NCI-H1417 treated with DMSO at 0.1 percent for 48 hours (cell line): ENCODE measurements around the gene RSPH9.

Experiments
- DNase-seq: peaks from one replicate; lab custom pipeline; 2025; lab: John Stamatoyannopoulos, UW

RSPH9 gene

DNA sequence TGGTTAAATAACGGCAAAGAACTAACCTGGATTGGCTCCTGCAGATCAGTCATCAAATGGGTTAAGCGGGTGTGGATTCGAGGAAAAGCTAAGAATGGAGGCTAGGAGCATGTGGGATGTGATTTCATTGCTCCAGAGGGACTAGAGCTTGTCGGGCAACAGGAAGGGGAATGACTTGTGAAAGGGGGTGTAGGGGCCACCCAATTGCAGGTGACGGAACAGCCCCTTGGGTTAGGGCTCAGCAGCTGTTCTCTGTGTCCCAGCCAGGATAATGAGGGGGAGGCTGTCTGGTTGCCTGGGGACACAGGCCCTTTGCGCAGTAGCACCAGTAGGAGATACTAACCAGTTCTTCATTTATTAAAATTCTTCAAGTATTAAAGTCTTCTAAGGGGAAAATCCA lies 67.7 kb downstream of the RSPH9 start:
- no peak for DNase-seq

DNA sequence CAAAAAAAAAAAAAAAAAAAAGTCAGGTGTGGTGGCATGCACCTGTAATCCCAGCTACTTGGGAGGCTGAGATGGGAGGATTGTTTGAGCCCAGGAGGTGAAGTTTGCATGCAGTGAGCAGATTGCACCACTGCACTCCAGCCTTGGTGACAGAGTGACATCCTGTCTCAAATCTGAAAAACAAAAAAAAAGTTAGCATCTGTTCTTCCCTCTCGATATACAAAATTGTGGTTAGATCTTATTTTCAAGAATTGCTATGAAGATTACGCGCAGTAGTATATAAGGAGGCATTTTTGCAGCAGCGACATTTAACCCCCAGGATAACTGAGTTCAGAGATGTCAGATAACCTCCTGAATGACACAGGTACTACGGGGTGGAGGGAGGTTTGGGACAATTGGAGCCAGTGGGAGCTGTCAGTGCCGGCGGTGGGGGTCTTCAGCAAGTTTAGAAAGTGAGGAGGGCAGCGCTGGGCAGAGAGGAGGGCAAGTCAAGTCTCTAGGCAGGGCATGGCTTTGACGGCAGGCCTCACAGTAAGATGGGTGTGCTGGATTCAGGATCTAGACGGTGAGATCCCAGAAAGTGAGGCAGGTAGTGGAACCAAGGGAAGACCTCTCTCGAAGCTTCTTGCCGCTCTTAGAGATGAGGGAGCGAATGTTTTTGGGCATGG lies 68.9 kb downstream of the RSPH9 start:
- DNase-seq = no peak

DNA sequence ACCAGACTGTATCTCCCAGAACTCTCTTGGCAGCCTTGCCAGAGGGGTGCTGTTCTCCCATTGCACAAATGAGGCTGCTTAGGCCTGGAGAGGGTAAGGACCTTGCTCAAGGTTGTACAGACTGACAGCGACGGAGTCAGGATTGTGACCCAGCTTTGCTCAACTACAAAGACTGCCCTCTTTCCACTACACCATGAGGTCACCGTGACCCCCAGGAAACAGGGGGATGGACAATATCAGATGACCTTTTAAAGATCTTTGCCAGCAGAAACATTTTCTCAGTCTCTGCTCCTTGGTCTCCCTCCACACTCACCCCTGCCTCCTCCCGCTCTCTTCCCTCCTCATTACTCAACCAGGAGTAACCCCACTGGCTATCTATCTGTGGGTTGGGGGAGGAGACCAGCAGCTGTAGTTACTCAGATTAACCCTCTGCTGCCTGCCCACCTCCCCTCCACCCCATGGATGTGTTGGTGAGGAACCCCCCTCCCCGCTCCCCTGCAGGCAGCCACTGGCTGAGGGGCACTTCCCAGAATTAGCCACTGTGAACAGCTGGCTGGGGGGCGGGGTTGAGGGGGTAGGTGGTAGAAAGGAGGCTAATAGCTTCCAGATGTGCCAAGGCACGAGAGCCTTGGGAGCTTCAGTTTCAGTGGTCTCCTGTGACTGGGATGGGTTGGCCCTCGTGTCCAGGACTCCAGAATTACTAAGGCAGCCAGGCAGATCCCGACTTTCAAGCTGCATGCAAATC lies 69.6 kb downstream of the RSPH9 start:
- no peak for DNase-seq

DNA sequence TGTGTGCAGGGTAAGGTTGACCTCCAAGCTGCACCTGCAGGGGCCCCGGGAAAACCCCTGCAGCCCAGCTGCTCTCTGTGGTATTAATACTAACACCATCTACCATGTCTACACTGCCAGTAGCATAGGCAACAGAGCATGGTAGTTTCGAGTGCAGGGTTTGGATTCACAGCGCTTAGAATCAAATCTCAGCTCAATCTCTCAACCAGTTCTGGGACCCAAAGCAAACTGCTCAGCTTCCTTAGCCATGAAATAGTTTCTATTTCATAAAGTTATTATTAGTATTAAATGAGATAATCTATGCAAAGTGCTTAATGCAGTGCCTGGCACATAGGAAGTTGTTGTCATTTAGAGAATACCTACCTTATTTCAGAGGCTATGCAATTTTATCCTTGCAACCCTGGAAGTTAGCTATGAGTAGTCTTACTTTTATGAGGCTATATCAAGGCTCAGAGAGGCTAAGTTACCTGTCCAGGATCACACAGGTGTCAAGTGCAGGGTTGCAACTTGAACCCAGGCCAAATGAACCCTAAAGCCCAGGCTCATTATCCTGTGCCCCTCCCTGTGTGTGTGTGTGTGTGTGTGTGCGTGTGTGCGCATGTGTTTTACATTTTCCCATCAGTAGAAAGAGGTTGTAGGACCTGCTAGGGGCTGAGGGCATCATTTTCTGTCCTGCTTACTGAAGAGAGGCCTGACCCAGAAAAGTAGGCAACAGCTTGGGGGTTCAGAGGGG lies 70.4 kb downstream of the RSPH9 start:
- DNase-seq = no peak

DNA sequence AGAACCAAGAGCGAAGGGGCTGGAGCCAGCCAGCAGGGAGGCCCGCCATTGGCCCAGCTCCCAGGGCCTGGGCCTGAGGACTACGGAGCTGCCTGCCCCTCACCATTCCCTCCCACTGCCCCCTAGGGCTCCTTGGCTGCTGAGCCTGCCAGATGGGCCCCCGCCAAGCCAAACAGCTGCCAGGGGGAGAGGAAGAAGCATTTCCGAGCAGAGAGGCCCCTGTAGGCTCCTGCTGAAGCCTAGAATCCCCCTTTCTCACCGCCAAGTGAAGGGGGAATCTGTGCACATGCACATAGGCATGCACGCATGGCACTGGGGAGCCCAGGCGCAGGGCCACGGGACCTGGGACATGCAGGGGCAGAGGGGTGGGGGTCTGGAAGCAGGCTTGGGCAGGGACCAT lies 71.3 kb downstream of the RSPH9 start:
- DNase-seq = no peak

DNA sequence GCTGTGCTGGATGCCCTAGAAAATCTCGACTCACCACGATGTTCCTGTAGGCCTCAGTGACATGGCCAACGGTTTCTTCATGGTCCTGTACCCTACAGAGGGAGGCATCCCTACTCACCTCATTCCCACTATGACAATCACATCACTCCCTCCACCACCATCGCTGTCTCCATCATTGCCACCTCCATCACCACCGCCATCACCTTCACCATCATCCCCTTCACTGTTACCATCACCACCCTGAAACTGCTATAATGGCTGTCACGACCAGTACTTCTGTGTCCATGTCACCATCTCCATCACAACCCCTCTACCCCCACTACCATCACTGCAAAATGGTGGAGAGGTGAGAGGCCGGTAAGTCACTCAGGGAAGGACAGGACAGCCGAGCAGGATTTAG lies 72.6 kb downstream of the RSPH9 start:
- DNase-seq = no peak

DNA sequence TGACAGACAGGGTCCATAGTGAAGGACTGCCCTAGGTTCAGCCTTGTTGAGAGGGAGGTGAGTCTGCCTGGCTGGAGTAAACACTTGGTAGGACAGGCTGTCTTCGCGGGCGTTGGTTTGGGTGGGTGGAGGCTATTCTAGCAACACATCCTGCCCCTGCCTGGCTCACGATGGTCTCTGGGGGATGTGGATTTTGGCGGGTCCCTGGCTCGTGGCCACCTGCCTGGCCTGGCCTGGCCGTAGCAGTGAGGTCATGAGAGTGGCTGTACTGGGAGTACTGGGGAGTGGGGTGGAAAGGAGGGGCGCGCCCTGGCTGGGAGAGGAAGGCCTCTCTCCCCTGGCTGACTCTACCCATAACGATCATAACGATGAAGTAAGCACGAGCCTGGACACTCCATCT lies 73.0 kb downstream of the RSPH9 start:
- DNase-seq = no peak

DNA sequence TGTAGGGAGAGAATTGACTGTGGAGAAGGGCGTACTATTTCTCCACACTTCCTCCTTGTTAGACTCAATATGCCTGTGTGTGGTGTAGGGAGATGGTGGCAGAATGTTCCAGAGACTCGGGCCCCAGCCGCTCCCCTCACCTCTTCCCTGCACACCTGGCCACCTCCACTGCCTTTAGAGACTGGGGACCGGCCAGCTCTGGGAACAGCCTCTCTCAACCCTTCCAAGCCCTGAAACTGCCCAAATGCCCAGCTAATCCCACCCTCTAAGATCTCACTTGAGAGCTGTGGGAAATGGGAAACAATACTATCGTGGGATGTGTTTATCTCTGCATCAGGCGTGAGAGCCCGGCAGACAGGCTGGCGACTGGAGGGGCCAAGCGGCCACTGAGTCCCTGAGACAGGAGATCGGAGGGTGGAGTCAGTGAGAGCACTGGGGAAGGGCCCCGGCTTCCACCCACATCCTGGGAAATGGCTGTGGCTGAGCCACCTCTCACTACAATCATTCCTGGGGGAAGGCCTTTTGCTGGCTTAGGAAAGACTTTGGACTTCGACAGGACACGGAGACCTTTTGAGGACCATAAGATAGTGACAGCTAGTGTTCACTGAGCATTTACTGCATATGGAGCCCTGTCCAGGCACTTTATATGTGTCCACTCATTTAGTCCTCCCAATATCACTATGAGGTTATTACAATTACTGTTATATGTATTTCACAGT lies 73.7 kb downstream of the RSPH9 start:
- DNase-seq = no peak

DNA sequence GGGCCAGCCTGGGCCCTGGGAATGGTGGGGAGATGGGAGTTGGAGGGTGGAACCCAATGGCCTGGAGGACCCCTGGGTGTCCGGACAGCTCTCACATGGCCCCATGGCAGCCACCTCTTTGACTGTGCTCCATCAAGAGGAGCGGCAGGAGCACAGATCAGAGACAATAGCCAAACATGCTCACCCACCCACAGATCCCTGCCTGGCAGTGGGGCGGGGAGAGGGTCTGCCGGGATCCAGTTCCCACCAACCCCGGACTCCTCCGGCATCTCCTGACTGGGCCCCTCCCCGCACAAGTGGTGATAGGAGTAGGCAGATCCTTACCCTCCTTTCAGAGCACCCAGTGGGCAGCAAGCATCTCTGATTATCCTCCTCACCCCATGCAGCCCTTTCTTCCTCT lies 74.7 kb downstream of the RSPH9 start:
- DNase-seq = no peak

DNA sequence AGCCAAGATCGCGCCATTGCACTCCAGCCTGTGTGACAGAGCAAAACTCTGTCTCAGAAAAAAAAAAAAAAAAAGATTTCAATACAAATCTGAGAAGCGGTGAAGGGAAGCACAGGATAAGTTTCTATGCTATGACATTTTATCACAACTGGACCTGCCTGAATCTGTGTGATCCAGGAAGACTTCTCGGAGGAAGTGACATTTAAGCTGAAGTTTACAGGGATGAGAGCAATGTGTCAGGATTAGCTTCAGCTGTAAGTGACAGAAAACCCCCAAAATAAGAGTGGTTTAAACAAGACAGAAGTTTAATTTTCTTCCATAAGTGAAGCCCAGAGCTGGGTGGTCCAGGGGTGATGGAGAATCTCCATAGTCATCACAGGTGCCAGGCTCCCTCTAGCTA lies 76.2 kb downstream of the RSPH9 start:
- DNase-seq = no peak
